H1 (cell line): ENCODE data around the gene CACNA2D3. TPM values are rescaled to one million over a fixed set of nuclear protein-coding genes. Genes with fewer than 3 reads are reported as not detected.

ENCODE experiments used
- CTCF ChIA-PET: fragments of 300-600 bp; sonication (Branson Sonifier 250); formaldehyde crosslinking; loops from one replicate; lab custom pipeline; 2021; ENCODE audit not compliant: partially characterized antibody; lab: Charles Lee
- POLR2A ChIA-PET: fragments of 300-600 bp; sonication (Branson Sonifier 250); formaldehyde crosslinking; loops from one replicate; lab custom pipeline; 2021; ENCODE audit warnings: inconsistent platforms; ENCODE audit not compliant: partially characterized antibody; lab: Charles Lee
- DNase-seq, 2 experiments: peaks; one replicate each; pipeline versions ENCODE4 v3.0.0 to v3.0.0-alpha.2; 2010 to 2022; ENCODE audit warnings: low spot score in 2 of 2, low read depth in 1 of 2, mixed read lengths in 1 of 2
- FAIRE-seq: peaks from 2 replicates; lab custom pipeline; 2011; peaks lifted over from hg19 to GRCh38; lab: Jason Lieb, UNC
- H2AFZ ChIP-seq: 2 replicates; pipeline ENCODE4 v1.8.1; 2012; ENCODE audit warnings: low read length, inconsistent platforms
- H2AK5ac ChIP-seq: 2 replicates; pipeline ENCODE4 v1.6.1; 2013; ENCODE audit warnings: low read depth, low read length
- H2BK120ac ChIP-seq: replicated peaks from 2 replicates; pipeline ENCODE3; 2013; ENCODE audit warnings: low read depth, low read length, inconsistent platforms
- H2BK12ac ChIP-seq: 2 replicates; pipeline ENCODE4 v1.6.1; 2013; ENCODE audit warnings: low read depth, low read length
- H2BK15ac ChIP-seq: 2 replicates; pipeline ENCODE4 v1.6.1; 2013; ENCODE audit warnings: low read length
- H2BK20ac ChIP-seq: 2 replicates; pipeline ENCODE4 v1.6.1; 2013; ENCODE audit warnings: low read length
- H2BK5ac ChIP-seq: 2 replicates; pipeline ENCODE4 v1.6.1; 2013; ENCODE audit warnings: low read depth, low read length
- H3K14ac ChIP-seq: 2 replicates; pipeline ENCODE4 v1.6.1; 2013; ENCODE audit warnings: inconsistent platforms; ENCODE audit not compliant: insufficient read length
- H3K18ac ChIP-seq: 2 replicates; pipeline ENCODE4 v1.6.1; 2013; ENCODE audit warnings: low read length; ENCODE audit errors: extremely low read depth
- H3K23ac ChIP-seq: 2 replicates; pipeline ENCODE4 v1.6.1; 2013; ENCODE audit warnings: inconsistent platforms; ENCODE audit not compliant: insufficient read length
- H3K23me2 ChIP-seq: 2 replicates; pipeline ENCODE4 v1.6.1; 2013; ENCODE audit warnings: low read depth, low read length
- H3K27ac ChIP-seq: 2 replicates; pipeline ENCODE4 v1.6.1; 2011; ENCODE audit warnings: low read depth, low read length, inconsistent platforms
- H3K27me3 ChIP-seq, 4 experiments: replicated peaks in 1 of 4; 1 replicate in 1 of 4; 2 replicates in 3 of 4; pipeline versions ENCODE4 v1.6.1 to v1.8.1; 2011 to 2013; ENCODE audit warnings: low read length in 3 of 4, mild to moderate bottlenecking in 3 of 4, inconsistent platforms in 2 of 4, mixed read lengths in 2 of 4, moderate library complexity in 1 of 4; ENCODE audit not compliant: control insufficient read depth in 3 of 4, insufficient read depth in 3 of 4; ENCODE audit errors: extremely low read depth in 1 of 4
- H3K36me3 ChIP-seq, 4 experiments: 2 replicates each; pipeline versions ENCODE4 v1.6.1 to v1.8.1; 2011 to 2013; ENCODE audit warnings: mild to moderate bottlenecking in 4 of 4, low read length in 3 of 4, moderate library complexity in 2 of 4, control low read depth in 1 of 4, inconsistent platforms in 1 of 4; ENCODE audit not compliant: insufficient read depth in 4 of 4, control insufficient read depth in 2 of 4
- H3K4ac ChIP-seq: replicated peaks from 2 replicates; pipeline ENCODE3; 2013; ENCODE audit warnings: low read length, low read depth, mixed read lengths, inconsistent platforms; ENCODE audit not compliant: insufficient read length
- H3K4me1 ChIP-seq, 4 experiments: replicated peaks in 1 of 4; 1 replicate in 1 of 4; 2 replicates in 3 of 4; pipeline versions ENCODE4 v1.6.1 to v1.8.1; 2011 to 2013; ENCODE audit warnings: low read length in 3 of 4, inconsistent platforms in 2 of 4, mixed read lengths in 1 of 4; ENCODE audit not compliant: insufficient read depth in 4 of 4, control insufficient read depth in 3 of 4
- H3K4me2 ChIP-seq, 2 experiments: 2 replicates each; pipeline versions ENCODE4 v1.6.1 to v1.8.1; 2011 to 2013; ENCODE audit warnings: low read depth in 2 of 2, low read length in 2 of 2, control low read depth in 1 of 2, inconsistent platforms in 1 of 2, mild to moderate bottlenecking in 1 of 2; ENCODE audit not compliant: insufficient read depth in 1 of 2
- H3K4me3 ChIP-seq, 4 experiments: fragments of 200-600, 300-600 bp in 1 of 4; sonication (generic), shearing (Covaris generic), sonication (Bioruptor Twin) in 1 of 4; 2 replicates each; pipeline versions ENCODE4 v1.5.1 to v1.8.1; 2011 to 2016; ENCODE audit warnings: low read length in 4 of 4, low read depth in 3 of 4, control low read depth in 2 of 4, inconsistent platforms in 2 of 4, mild to moderate bottlenecking in 2 of 4, mixed read lengths in 1 of 4, moderate library complexity in 1 of 4; ENCODE audit not compliant: insufficient read depth in 2 of 4; ENCODE audit errors: extremely low read depth in 1 of 4
- H3K56ac ChIP-seq: replicated peaks from 2 replicates; pipeline ENCODE3; 2013; ENCODE audit warnings: low read depth, mild to moderate bottlenecking, mixed read lengths, low read length, inconsistent platforms; ENCODE audit not compliant: insufficient read length
- H3K79me1 ChIP-seq: 2 replicates; pipeline ENCODE4 v1.6.1; 2013; ENCODE audit warnings: low read depth, low read length, control low read depth
- H3K79me2 ChIP-seq, 2 experiments: 2 replicates each; pipeline versions ENCODE4 v1.6.1 to v1.8.1; 2012 to 2013; ENCODE audit warnings: low read length in 2 of 2, mild to moderate bottlenecking in 2 of 2, inconsistent platforms in 1 of 2; ENCODE audit not compliant: insufficient read depth in 2 of 2, control insufficient read depth in 1 of 2
- H3K9ac ChIP-seq, 4 experiments: replicated peaks in 1 of 4; 1 replicate in 1 of 4; 2 replicates in 3 of 4; pipeline versions ENCODE4 v1.6.1 to v1.8.1; 2011 to 2013; ENCODE audit warnings: low read depth in 3 of 4, low read length in 3 of 4, control low read depth in 2 of 4, mild to moderate bottlenecking in 2 of 4, moderate library complexity in 2 of 4, inconsistent platforms in 1 of 4; ENCODE audit errors: extremely low read depth in 1 of 4
- H3K9me3 ChIP-seq, 2 experiments: 2 replicates each; pipeline versions ENCODE4 v1.6.1 to v1.8.1; 2012 to 2013; ENCODE audit warnings: mild to moderate bottlenecking in 2 of 2, moderate library complexity in 2 of 2, control low read depth in 1 of 2, inconsistent platforms in 1 of 2, low read depth in 1 of 2, low read length in 1 of 2, mixed read lengths in 1 of 2; ENCODE audit not compliant: insufficient read depth in 2 of 2
- H4K20me1 ChIP-seq, 2 experiments: replicated peaks in 1 of 2; 2 replicates each; pipeline versions ENCODE3 to v1.8.1; 2011 to 2013; ENCODE audit warnings: inconsistent platforms in 2 of 2, low read length in 2 of 2, mild to moderate bottlenecking in 1 of 2; ENCODE audit not compliant: insufficient read depth in 2 of 2, control insufficient read depth in 1 of 2
- H4K5ac ChIP-seq: 2 replicates; pipeline ENCODE4 v1.6.1; 2013; ENCODE audit warnings: low read length, low read depth, mixed read lengths, inconsistent platforms; ENCODE audit not compliant: insufficient read length
- H4K8ac ChIP-seq: 2 replicates; pipeline ENCODE4 v1.8.0; 2013; ENCODE audit warnings: mild to moderate bottlenecking, moderate library complexity, low read length, inconsistent platforms; ENCODE audit not compliant: insufficient read depth; ENCODE audit errors: extremely low read depth
- H4K91ac ChIP-seq: replicated peaks from 2 replicates; pipeline ENCODE3; 2013; ENCODE audit warnings: low read length, mixed read lengths, inconsistent platforms; ENCODE audit not compliant: insufficient read length
- EP300 ChIP-seq, 2 experiments: IDR thresholded peaks; 1 replicate in 1 of 2; 2 replicates in 1 of 2; pipeline ENCODE4 v1.6.1; 2011 to 2012; ENCODE audit warnings: low read depth in 2 of 2, low read length in 2 of 2, mild to moderate bottlenecking in 2 of 2, borderline replicate concordance in 1 of 2, inconsistent platforms in 1 of 2, moderate library complexity in 1 of 2
- MAFK ChIP-seq: IDR thresholded peaks from 2 replicates; pipeline ENCODE4 v1.6.1; 2012; ENCODE audit warnings: low read depth, mild to moderate bottlenecking, improper control_type of control experiment, low read length
- SIRT6 ChIP-seq: IDR thresholded peaks from one replicate; pipeline ENCODE4 v1.7.1; 2012; ENCODE audit warnings: low read length, inconsistent platforms
- SIX5 ChIP-seq: IDR thresholded peaks from 2 replicates; pipeline ENCODE4 v1.6.1; 2011; ENCODE audit warnings: mild to moderate bottlenecking, low read depth, low read length
- USF2 ChIP-seq: IDR thresholded peaks from 2 replicates; pipeline ENCODE4 v1.6.1; 2011; ENCODE audit warnings: low read length, improper control_type of control experiment
- WGBS, 2 experiments: shearing (Covaris generic) in 1 of 2; methylation state at CpG; one replicate each; pipeline versions ENCODE4 v1.1.6 to v1.1.7; 2013 to 2015; ENCODE audit warnings: low lambda C conversion rate in 2 of 2, mixed read lengths in 2 of 2, inconsistent platforms in 1 of 2, low coverage in 1 of 2, missing lambda C conversion rate in 1 of 2; ENCODE audit not compliant: insufficient replicate concordance in 2 of 2, insufficient coverage in 1 of 2, insufficient read length in 1 of 2; ENCODE audit errors: extremely low coverage in 1 of 2, missing lambda C conversion rate in 1 of 2; 5-methylcytosine and 5-hydroxymethylcytosine counted together
- polyA plus RNA-seq, 7 experiments: library from polyadenylated mRNA; depleted of rRNA in 3 of 7; stranded (reverse) in 5 of 7; unstranded in 2 of 7; fragments of >200 nt in 5 of 7; fragments of 200-250 nt in 2 of 7; gene quantifications; 1 replicate in 5 of 7; 2 replicates in 1 of 7; 4 replicates in 1 of 7; pipeline versions ENCODE4 v1.2.1 to v1.2.3, GENCODE V29; 2011 to 2013; ENCODE audit warnings: missing spikeins in 2 of 7, mixed read lengths in 2 of 7
- total RNA-seq: library from RNA; stranded (reverse); fragmentation: NEBNext Ultra II Directional; extraction: Animal tissue kit (Norgen Biotek cat#: 25700); gene quantifications from 2 replicates; pipeline ENCODE4 v1.2.1, GENCODE V29; 2021

CACNA2D3 gene
- total and polyA plus RNA-seq, 2 of the 8 experiments (the other 6 are each of a cell fraction or from before 2014, with no cell fraction given): 1.5 to 1.8 TPM

GRCh38 chr3:54296531-54296930 is 174.2 kb downstream of the CACNA2D3 start:
- Histone ChIP-seq H3K79me2 (no peaks in the 10 kb centered on the region), H2BK15ac (no peak overlapping the region), H4K91ac (no peak overlapping the region), H2BK120ac (no peak overlapping the region), H2BK12ac (no peak overlapping the region), H3K27me3 (peaks cover 0 to 2% (median 0%) of the 10 kb centered on the region in 4 experiments; a peak in 1 of 7 replicates), H2BK5ac (no peak overlapping the region), H3K4me1 (peaks cover 0 to 10% (median 3%) of the 10 kb centered on the region in 4 experiments; a peak in 4 of 7 replicates), H3K56ac (no peak overlapping the region), H3K4ac (no peak overlapping the region), H4K5ac (no peak overlapping the region), H3K18ac (no peak overlapping the region)
- CTCF ChIA-PET: interaction anchor here (0.7 to 1.1 kb wide), 3 partner anchors 57 to 359 kb away, joined by 3 to 7 read pairs (median 4); no protein-coding TSS in a partner anchor
- whole genome bisulfite sequencing, 2 experiments: 85% methylated on average over 8 of the region's 8 CpGs; no CpG with 5 or more reads in 1 of the 2 experiments
- no peak for TF ChIP-seq SIX5
- no peak for TF ChIP-seq SIRT6
- no peak for TF ChIP-seq MAFK
- no peak for TF ChIP-seq USF2
- no peak for TF ChIP-seq EP300 (IDR thresholded peaks at IDR 0.05; ENCODE audit: borderline replicate concordance in 1 of 2, low read depth in 2 of 2, low read length in 2 of 2)
- TF ChIP-seq, all 59 proteins: peak for 0
- Histone ChIP-seq H3K79me1 (no peaks in the 10 kb centered on the region), H3K9ac (no peak overlapping the region), H3K36me3 (no peaks in the 10 kb centered on the region), H3K4me2 (no peak overlapping the region), H3K14ac (no peak overlapping the region), H2AFZ (no peak overlapping the region), H2BK20ac (no peak overlapping the region), H4K8ac (no peak overlapping the region), H2AK5ac (no peak overlapping the region), H3K9me3 (no peaks in the 10 kb centered on the region), H3K23me2 (no peaks in the 10 kb centered on the region; the same call in 1 of the 2 replicates), H3K23ac (no peak overlapping the region), H3K27ac (no peak overlapping the region), H4K20me1 (no peaks in the 10 kb centered on the region), H3K4me3 (no peak overlapping the region)
- FAIRE-seq (no peak), DNase-seq (no peak)
- POLR2A ChIA-PET: no interaction called here
